ENCODE measurements around the gene C14orf132. TPM values are rescaled to one million over a fixed set of nuclear protein-coding genes. Genes with fewer than 3 reads are reported as not detected.
"Not testable (repeated sequence)": the region's sequence is repeated elsewhere in the genome, so short reads cannot be mapped to it uniquely, and the experiment has no call there.

C14orf132 gene
- total RNA-seq, 1 experiment from 2014 or later = 1.3 TPM

DNA sequence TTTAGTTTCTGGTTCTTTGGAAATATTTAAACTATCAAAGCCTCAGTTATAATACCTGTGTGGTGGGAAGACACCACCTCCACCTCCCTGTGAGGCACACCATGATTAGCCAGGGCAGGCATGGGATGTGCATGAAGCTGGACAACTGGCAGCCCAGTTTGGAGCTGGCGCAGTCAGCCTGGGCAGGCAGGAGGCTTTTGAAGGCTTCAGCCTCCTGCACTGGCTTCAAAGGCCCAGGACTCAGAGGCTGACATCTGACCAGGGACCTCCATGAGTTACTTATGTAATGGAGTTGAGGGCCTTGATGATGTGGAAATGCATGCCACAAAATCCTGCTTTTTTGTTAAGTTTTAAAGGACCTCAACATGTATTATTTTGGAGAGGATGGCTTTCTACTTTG, 30.3 kb downstream of the C14orf132 start:
- peaks cover 35% of the 10 kb centered on the region for H3K27me3 Mint-ChIP-seq (ENCODE audit: unreplicated experiment)
- no peak overlapping the region for H3K4me3 Mint-ChIP-seq (ENCODE audit: low read depth, unreplicated experiment)
- CTCF ChIA-PET = no interaction called here
- H3K27ac Mint-ChIP-seq (ENCODE audit: unreplicated experiment) = no peak overlapping the region
- TF ChIP-seq, protein P1, sequence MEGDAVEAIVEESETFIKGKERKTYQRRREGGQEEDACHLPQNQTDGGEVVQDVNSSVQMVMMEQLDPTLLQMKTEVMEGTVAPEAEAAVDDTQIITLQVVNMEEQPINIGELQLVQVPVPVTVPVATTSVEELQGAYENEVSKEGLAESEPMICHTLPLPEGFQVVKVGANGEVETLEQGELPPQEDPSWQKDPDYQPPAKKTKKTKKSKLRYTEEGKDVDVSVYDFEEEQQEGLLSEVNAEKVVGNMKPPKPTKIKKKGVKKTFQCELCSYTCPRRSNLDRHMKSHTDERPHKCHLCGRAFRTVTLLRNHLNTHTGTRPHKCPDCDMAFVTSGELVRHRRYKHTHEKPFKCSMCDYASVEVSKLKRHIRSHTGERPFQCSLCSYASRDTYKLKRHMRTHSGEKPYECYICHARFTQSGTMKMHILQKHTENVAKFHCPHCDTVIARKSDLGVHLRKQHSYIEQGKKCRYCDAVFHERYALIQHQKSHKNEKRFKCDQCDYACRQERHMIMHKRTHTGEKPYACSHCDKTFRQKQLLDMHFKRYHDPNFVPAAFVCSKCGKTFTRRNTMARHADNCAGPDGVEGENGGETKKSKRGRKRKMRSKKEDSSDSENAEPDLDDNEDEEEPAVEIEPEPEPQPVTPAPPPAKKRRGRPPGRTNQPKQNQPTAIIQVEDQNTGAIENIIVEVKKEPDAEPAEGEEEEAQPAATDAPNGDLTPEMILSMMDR (IDR thresholded peaks at IDR 0.05; ENCODE audit: unreplicated experiment) = no peak
- no peaks in the 10 kb centered on the region for H3K9me3 Mint-ChIP-seq (ENCODE audit: low read depth, unreplicated experiment)
- H3K4me1 Mint-ChIP-seq (ENCODE audit: low read depth, unreplicated experiment) = no peaks in the 10 kb centered on the region
- DNase-seq = no peak
- no TSS peak for BruUV-seq (replicated peaks)
- intact Hi-C loops (cut with micrococcal nuclease; ENCODE audit: unreplicated experiment) = no loop called here
- no peaks in the 10 kb centered on the region for H3K36me3 Mint-ChIP-seq (ENCODE audit: insufficient read depth, unreplicated experiment)

DNA sequence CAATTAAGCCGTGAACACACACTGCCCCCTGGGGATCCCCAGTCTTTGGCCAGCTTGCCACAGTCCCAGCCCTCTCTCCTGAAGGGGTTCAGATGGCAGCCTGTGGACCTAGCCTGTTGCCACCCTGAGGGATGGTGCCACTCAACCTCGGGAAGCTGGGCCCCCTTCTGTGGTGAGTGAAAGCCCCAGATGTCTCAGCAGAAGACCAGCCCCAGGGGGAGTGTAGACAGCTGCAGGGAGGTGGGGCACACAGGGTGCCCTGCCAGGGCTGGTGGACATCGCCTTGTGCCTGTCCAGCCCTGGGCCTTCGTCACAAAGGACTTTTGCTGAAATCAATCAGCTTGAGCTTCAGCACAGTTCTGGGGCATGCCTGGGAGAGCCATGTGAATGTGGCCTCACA, 32.4 kb downstream of the C14orf132 start:
- Mint-ChIP-seq H3K9me3 (ENCODE audit: low read depth, unreplicated experiment) (no peaks in the 10 kb centered on the region), H3K4me3 (ENCODE audit: low read depth, unreplicated experiment) (no peak overlapping the region), H3K27ac (ENCODE audit: unreplicated experiment) (no peak overlapping the region), H3K36me3 (ENCODE audit: insufficient read depth, unreplicated experiment) (no peaks in the 10 kb centered on the region), H3K27me3 (ENCODE audit: unreplicated experiment) (peaks cover 45% of the 10 kb centered on the region), H3K4me1 (ENCODE audit: low read depth, unreplicated experiment) (no peaks in the 10 kb centered on the region)
- intact Hi-C loops (cut with micrococcal nuclease; ENCODE audit: unreplicated experiment) = no loop called here
- CTCF ChIA-PET = no interaction called here
- TF ChIP-seq, protein P1 (IDR thresholded peaks at IDR 0.05; ENCODE audit: unreplicated experiment) = no peak
- BruUV-seq (replicated peaks) = no TSS peak
- DNase-seq = no peak

DNA sequence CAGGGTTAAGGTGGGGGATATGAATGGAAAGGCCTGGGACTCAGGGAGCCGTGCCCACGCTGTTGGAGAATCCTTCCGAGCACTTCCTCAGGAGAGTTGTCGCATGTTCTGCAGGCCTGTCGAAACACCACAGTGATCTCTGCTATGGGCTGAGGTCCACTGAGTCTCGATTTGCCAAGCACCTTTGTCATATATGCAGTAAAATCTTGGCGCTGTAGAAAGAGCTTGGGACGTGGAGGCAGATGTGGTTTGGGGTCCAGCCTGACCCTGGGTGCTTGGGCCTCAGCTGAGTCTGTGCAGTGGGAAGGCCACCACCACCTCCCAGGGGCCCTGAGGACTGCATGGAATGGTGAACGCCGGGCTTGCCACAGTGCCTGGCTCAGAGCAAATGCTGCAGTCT, 32.9 kb downstream of the C14orf132 start:
- no peak for DNase-seq
- intact Hi-C loops (cut with micrococcal nuclease; ENCODE audit: unreplicated experiment) = no loop called here
- BruUV-seq (replicated peaks) = no TSS peak
- H3K9me3 Mint-ChIP-seq (ENCODE audit: low read depth, unreplicated experiment) = no peaks in the 10 kb centered on the region
- H3K27me3 Mint-ChIP-seq (ENCODE audit: unreplicated experiment) = peaks cover 50% of the 10 kb centered on the region
- CTCF ChIA-PET = no interaction called here
- TF ChIP-seq, protein P1 (IDR thresholded peaks at IDR 0.05; ENCODE audit: unreplicated experiment) = no peak
- H3K27ac Mint-ChIP-seq (ENCODE audit: unreplicated experiment) = no peak overlapping the region
- H3K36me3 Mint-ChIP-seq (ENCODE audit: insufficient read depth, unreplicated experiment) = no peaks in the 10 kb centered on the region
- H3K4me3 Mint-ChIP-seq (ENCODE audit: low read depth, unreplicated experiment) = no peak overlapping the region
- H3K4me1 Mint-ChIP-seq (ENCODE audit: low read depth, unreplicated experiment) = no peaks in the 10 kb centered on the region

DNA sequence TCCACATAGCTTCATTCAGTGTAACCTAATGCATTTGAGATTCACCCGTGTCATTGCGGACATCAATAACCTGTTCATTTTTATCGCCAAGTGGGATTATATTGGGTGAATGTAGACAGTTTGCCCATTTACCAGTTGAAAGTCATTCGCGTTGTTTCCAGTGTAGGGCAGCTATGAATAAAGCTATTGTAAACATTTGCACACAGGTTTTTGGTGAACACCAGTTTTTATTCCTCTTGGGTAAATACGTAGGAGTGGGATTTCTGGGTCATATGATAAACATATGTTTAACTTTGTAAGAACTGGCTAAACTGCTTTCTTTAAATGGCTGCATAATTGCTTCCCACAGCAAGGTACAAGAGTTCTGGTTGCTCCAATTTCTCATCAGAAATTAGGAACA, 33.6 kb downstream of the C14orf132 start:
- no peaks in the 10 kb centered on the region for H3K36me3 Mint-ChIP-seq (ENCODE audit: insufficient read depth, unreplicated experiment)
- TF ChIP-seq, protein P1 (IDR thresholded peaks at IDR 0.05; ENCODE audit: unreplicated experiment) = no peak
- DNase-seq = no peak
- intact Hi-C loops (cut with micrococcal nuclease; ENCODE audit: unreplicated experiment) = no loop called here
- CTCF ChIA-PET = no interaction called here
- BruUV-seq (replicated peaks) = no TSS peak
- no peak overlapping the region for H3K27ac Mint-ChIP-seq (ENCODE audit: unreplicated experiment)
- H3K4me1 Mint-ChIP-seq (ENCODE audit: low read depth, unreplicated experiment) = no peaks in the 10 kb centered on the region
- H3K9me3 Mint-ChIP-seq (ENCODE audit: low read depth, unreplicated experiment) = no peaks in the 10 kb centered on the region
- H3K4me3 Mint-ChIP-seq (ENCODE audit: low read depth, unreplicated experiment) = no peak overlapping the region
- peaks cover 55% of the 10 kb centered on the region for H3K27me3 Mint-ChIP-seq (ENCODE audit: unreplicated experiment)

DNA sequence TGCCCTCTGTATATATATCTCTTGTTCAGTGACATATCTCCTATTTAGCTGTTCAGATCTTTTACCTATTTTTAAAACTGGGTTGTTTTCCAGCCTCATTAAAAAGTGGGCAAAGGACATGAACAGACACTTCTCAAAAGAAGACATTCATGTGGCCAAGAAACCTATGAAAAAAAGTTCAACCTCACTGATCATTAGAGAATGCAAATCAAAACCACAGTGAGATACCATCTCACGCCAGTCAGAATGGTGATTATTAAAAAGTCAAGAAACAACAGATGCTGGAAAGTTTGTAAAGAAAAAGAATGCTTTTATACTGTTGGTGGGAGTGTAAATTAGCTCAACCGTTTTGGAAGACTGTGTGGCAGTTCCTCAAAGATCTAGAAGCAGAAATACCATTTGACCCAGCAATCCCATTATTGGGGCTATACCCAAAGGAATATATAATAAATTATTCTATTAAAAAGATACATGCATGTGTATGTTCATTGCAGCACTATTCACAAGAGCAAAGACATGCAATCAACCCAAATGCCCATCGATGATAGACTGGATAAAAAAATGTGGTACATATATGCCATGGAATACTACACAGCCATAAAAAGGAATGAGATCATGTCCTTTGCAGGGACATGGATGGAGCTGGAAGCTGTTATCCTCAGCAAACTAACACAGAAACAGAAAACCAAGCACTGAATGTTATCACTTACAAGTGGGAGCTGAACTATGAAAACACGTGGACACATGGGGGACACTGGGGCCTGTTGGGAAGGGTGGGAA, 34.3 kb downstream of the C14orf132 start:
- H3K4me3 Mint-ChIP-seq (ENCODE audit: low read depth, unreplicated experiment); H3K36me3 Mint-ChIP-seq (ENCODE audit: insufficient read depth, unreplicated experiment); intact Hi-C loops (cut with micrococcal nuclease; ENCODE audit: unreplicated experiment); CTCF ChIA-PET; H3K27ac Mint-ChIP-seq (ENCODE audit: unreplicated experiment); DNase-seq; H3K4me1 Mint-ChIP-seq (ENCODE audit: low read depth, unreplicated experiment); BruUV-seq (replicated peaks); H3K9me3 Mint-ChIP-seq (ENCODE audit: low read depth, unreplicated experiment): not testable (repeated sequence)
- peaks cover 55% of the 10 kb centered on the region for H3K27me3 Mint-ChIP-seq (ENCODE audit: unreplicated experiment)
